ENCODE results near the gene ZMIZ1.

ZMIZ1 gene

DNA sequence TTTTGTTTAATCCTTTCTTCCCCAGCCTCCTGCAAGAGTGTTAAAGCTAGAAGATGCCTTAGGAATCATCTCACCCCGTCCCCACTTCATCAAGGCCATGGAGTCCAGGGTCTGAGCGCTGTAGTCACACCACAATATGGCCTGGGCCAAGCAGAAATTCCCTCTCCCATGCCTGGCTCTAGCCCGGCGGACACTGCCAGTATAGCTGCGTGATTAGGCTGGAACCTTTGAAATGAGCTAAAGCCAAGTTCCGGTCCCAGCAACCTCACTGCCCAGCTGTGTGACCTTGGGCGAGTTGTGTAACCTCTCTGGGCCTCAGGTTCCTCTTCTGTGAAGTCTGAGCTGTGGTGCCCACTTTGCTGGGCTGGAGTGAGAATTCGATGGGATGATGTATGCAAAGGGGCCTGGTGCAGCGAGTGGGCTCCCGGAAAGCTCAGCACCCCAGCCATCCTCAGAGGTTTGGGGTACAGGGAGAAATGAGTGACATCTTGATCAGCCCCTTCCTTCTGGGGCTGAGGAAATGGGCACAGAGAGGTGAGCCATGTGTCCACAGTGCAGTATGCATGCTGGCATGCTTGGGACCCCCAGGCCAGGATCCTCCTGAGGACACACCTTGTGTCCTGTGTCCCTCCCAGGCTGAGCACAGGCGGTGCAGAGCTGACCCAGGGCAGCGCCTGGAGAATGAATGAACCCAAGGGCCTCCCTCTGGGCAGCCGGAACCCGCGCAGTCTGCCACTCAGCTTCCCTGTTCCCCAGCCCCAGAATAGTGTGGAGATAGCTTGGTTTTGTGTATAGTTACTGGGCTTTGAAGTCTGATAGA lies 118.6 kb downstream of the ZMIZ1 start:
- no peak for DNase-seq (ENCODE audit: low read depth, low spot score)
- no peak overlapping the region for H3K4me3 ChIP-seq (ENCODE audit: low read length)

DNA sequence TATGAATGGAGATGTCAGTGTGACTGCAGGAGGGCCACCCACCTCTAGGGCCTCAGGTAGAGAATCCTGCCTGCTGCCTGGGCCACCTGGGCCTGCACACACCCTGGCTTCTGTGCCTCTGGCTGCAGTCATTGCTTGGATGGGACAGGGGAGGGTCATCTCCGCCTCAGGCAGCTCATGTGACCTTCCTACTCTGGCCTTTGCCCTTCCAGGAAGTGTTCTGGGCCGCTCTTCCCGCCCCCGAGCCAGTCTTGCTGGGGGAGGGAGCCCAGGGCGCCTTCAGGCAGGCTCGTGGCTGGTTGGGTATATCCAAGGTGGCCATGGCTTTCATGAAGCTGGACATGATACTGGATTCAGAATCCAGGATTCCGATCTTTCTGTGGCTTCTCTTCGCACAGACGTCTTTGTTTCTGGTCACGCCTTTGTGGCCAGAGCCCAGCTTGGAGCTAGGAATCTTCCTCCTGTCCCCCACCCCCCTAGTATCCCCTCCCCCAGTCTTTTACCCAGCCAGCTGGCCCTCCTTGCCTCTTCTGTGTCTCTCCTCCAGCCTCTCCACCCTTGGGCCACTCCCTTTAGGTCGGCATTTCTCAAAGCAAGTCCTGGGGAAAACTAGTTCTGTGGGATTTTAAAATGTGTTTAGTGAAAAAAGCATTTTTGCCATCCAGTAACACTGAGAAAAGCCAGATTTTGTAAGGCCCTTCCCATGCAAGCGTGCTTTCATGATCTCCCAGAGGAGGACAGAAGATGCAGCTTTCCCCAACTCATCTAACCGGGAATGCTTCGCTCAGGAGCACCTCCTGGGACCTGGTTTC lies 119.6 kb downstream of the ZMIZ1 start:
- no peak for DNase-seq (ENCODE audit: low read depth, low spot score)
- H3K4me3 ChIP-seq (ENCODE audit: low read length): no peak overlapping the region

DNA sequence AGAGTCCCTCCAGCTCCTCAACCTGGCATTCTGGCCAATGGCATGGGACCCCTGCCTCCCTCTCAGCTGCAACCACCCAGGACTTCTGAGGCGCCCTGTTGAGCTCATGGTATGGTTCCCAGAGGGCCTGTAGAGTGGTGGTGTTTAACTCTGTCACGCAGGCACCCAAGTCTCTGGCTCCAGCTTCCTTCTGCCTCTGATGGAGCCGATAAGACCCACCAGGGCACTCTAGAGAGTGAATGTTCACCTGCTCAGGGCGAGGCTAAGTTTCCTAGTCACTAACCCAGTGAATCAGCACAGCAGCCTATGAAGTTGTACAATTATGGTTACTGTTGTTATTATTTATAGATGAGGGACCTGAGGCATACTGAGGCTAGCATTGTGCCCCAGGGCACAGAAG lies 120.4 kb downstream of the ZMIZ1 start:
- H3K4me3 ChIP-seq (ENCODE audit: low read length): no peak overlapping the region
- no peak for DNase-seq (ENCODE audit: low read depth, low spot score)

DNA sequence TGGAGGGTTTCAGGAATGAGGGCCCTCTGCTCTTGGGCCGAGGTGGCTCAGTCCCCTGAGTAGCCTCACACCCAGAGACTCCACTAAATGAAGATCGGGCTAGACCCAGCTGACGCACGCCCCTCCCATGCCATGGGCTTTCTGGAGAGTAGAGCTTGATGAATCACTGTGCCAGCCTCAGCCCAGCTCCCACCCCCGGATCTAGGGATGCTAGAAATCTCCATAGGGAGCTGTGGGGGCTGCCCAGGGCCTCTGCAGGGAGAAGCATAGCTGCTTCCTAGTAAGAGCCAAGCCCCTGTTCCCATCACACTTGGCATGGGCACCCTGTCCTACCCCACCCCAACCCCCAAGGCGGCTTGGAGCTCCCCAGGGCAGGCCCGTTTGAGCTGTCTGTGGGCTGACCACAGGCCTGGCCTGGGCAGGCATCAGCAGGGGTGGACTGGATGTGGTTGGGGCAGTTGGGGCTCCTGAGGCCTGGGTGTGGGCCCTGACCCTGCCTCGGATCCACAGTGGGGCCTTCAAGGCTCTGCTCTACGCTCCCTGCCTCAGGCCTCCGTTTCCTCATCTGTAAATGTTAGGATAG lies 121.2 kb downstream of the ZMIZ1 start:
- no peak for DNase-seq (ENCODE audit: low read depth, low spot score)
- H3K4me3 ChIP-seq (ENCODE audit: low read length): no peak overlapping the region

DNA sequence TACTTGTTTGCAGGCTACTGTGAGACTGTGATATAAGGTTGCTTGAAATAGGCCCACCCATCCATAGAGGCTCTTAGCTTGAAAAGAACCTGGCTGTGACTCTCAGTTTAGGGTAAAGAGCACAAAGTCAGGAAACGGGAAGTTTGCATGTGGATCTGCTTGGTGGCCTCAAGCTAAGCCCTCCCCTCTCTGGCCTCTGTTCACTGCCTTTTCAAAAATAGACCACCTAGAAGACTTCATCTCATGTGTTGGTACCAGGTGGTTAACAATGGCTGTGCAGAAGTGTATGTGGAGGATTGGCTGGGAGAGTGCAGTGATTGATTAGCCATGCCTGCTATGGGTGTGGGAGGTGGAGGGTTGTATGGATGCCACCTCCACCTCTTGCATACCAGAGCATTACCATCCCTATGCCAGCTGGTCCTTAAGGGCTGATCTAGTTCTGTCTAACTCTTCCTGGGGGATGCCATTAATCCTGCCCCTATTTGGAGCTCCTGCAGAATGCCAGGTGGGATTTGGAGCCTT lies 122.0 kb downstream of the ZMIZ1 start:
- DNase-seq (ENCODE audit: low read depth, low spot score): no peak
- H3K4me3 ChIP-seq (ENCODE audit: low read length): no peak overlapping the region

DNA sequence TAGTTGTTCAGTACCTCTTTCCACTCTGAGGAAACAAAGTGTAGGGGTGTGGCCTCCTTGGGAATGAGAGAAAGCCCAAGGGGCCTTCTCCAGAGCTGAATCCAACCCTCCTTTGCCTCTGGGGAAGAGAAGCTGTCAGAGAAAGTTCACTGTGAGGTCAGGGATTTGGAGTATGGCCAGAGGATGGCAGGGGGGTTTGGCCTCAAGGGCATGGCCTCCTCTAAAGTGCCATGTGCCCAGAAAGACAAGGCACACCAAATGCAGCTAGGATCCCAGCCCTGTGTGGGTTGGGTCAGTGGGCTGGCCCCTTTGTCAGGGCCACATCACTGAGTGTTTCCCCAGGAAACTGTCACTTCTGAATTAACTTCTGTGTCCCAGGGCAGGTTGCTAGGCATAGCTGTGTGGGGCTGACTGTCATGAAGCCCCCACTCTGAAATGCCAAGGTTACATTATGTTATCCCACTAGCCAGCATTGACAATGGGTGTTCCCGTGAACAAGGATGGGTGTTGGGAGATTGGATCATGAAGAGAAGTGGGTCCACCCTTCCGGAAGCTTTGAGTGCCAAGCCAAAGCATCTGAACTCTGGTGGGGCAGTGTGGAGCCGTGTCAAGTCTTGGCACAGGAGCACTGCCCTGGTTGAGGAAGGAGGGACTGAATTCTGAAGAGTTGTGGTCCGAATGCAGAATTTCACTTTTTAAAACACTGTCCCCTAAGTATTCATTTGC lies 123.3 kb downstream of the ZMIZ1 start:
- DNase-seq (ENCODE audit: low read depth, low spot score): no peak
- H3K4me3 ChIP-seq (ENCODE audit: low read length): no peak overlapping the region

DNA sequence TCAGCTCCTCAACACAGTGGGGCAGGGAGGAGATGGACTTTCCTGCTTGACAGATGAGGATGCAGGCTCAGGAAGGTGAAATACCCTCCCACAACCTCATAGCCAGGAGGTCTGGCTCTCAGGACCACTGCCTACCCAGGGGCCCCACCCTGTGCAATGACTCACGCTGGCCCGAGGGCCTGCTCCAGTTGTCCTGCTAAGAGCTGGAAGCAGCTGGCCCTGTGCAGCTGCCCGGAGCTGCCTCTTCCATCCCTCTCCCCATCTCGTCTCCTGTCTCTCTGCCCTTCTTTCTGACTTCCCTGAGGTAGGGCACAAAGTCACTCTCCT lies 123.9 kb downstream of the ZMIZ1 start:
- no peak overlapping the region for H3K4me3 ChIP-seq (ENCODE audit: low read length)
- DNase-seq (ENCODE audit: low read depth, low spot score): no peak

DNA sequence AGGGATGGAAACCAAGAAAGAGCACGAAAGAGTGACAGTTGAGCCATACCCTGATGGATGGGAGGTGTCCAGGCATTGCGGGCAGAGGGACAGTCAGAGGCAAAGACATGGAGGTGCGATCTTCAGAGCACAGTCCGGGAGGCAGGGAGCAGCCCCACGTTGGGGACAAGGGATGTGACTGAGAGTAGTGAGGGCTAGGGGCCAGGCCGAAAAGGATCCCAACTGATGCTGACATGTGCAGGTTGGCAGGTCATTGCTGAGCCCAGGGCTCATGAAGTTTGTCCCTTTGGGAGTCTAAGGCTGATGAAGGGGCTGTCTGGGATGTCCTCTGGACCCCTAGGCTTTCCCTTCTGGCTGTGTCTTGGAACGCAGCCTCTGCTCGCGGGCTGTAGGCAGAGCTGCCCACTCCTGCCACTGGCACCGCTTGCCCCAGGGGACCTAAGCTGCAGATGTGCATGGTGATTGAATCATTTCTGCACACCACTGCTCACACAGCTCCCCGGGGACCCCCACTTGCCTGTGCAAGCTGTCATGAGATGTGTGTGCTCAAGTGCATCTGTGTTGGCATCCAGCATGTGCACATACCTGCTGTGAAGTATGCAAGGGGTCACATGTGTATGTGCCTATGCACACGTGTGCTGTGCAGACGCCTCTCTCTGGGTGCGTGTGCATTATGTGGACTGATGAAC lies 125.1 kb downstream of the ZMIZ1 start:
- H3K4me3 ChIP-seq (ENCODE audit: low read length): no peak overlapping the region
- no peak for DNase-seq (ENCODE audit: low read depth, low spot score)

DNA sequence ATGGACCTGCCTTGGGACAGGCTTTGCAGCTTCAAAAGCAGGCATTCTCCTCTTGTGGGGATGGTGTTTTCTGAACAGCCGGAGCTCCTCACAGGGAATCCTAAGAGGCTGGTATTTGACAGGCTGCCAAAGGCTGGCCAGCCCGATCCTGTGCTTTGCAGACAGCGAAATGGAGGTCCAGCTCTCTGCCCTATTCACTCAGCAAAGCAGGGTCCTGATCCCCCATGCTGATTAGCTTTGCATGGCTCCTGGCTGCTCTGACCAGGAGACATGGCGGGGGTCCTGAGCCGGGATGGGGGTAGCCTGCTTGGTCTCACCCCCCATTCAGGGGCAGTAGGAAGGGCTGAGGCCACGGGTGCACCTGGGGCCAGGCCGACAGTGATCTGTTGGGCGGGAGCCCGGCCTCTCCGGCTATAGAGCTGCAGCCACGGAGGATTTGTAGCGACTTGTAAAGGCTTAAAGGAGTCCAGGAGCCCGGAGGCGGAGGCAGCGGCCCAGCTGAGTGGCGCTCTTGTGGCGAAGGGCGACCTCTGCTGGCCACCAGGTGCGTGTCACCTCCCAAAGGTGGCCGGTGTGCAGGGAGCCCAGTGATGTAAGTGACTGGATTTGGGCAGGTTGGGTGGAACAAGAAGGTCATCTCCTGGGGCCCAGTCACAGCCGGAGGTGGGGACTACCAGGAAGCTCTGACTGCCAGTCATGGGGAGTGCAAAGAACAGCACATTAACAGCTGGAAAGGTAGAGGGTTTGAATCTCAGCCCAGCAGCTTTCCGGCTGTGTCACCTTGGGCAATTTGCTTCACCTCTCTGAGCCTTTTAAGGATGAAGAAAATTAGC lies 126.5 kb downstream of the ZMIZ1 start:
- no peak overlapping the region for H3K4me3 ChIP-seq (ENCODE audit: low read length)
- peak; percentile 69 for DNase-seq (ENCODE audit: low read depth, low spot score)

DNA sequence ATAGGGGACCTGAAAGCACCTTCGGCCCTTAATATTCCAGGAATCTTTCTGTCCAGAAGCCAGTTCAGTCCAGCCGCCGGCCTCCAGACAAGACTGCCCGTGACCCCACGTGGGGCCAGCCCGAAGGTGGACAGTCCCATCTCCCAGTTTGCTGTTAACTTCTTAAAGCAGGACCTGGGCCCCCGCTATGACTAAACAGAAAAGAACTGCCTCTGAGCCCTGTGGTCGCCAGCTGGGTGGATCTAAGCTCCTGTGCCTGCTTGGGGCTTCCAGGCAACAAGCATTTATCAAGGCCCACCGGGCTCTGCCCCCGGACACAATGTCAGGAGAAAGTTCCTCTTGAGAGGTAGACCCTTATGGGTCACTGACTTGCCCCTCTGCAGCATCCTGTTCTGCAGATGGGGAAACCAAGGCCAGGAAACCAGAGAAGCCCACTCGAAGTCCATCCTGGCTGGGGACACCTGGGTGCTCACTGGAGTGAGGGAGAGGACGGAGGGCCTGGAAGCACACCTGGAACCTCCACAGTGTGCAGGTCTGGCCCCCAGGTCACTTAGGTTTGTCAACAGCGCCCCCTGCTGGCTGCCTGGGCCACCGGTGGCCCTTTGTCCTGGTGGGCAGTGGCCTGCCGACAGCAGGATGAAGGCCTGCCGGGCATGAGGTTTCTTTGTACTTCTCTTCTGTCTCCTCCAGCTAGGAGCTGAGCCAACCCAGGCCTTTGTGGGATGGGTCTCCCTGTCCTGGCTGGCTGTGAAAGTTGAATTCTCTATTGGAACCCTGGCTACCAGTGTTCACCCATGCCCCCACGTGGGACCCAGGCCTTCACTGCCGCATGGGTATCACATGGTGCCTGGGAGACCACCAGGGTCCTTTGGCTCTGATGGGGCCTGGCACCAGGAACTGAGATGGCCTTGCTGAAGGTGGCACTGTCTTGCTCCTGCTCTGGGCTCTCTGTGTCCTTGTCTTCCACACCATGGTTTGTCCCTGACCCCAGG lies 128.0 kb downstream of the ZMIZ1 start:
- no peak overlapping the region for H3K4me3 ChIP-seq (ENCODE audit: low read length)
- DNase-seq (ENCODE audit: low read depth, low spot score): peak; percentile 31

DNA sequence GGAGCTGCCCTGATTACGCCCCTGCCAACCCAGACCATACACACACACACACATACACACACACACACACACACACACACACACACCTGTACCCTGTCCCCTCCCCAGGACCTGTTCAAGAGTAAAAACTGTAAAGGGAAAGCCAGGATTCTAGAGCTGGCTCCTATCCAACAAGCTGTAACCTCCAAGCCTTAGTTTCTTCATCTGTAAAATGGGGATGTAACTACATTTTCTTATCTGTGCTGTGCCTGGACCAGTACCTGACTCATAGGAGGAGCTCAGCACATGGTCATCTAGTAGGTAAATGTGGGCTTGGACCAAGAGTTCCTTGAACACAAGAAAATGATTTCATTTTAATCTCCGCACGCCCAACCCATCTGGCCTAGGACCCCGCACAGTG lies 128.8 kb downstream of the ZMIZ1 start:
- DNase-seq (ENCODE audit: low read depth, low spot score): no peak
- H3K4me3 ChIP-seq (ENCODE audit: low read length): no peak overlapping the region

DNA sequence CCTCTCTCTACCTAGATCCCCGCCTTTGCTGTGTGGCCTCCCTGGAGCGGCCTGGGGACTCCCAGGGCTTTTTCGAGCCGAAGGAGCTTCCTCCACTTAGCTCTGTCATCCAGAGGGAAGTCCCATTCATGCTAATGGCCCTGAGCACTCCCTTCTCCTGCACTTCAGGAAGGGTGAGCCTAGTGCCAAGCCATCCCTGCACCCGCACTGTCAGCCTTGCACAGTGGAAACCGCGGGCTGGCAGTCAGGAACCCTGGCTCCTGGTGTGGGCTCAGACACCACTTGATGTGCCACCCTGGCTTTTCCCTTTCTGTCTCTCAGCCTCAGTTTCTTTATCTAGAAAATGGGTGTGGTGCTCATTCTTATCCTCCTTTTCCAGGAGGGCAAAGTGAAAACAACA lies 131.6 kb downstream of the ZMIZ1 start:
- H3K4me3 ChIP-seq (ENCODE audit: low read length): no peak overlapping the region

DNA sequence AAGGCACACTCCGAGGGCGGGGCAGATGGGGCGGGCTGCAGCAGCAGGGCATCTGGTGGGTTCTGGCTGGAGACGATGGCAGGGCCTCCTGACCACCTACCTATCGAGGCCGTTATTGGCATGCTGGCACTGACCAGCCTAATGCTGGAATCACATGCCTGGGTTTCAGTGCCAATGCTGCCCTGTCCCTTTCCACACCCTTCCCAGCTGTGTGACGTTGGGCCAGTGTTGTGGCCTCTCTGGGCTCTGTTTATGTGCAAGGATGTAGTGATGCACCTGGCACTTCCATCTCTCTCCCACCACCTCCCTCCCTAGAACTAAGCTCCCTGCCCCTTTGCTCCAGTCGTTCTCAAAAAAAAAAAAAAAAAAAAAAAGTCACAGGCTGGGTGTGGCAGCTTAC lies 132.9 kb downstream of the ZMIZ1 start:
- H3K4me3 ChIP-seq (ENCODE audit: low read length): no peak overlapping the region
- DNase-seq (ENCODE audit: low read depth, low spot score): no peak

More for the DNA sequence above, 131.6 kb downstream of the ZMIZ1 start:
- no peak for DNase-seq (ENCODE audit: low read depth, low spot score)

DNA sequence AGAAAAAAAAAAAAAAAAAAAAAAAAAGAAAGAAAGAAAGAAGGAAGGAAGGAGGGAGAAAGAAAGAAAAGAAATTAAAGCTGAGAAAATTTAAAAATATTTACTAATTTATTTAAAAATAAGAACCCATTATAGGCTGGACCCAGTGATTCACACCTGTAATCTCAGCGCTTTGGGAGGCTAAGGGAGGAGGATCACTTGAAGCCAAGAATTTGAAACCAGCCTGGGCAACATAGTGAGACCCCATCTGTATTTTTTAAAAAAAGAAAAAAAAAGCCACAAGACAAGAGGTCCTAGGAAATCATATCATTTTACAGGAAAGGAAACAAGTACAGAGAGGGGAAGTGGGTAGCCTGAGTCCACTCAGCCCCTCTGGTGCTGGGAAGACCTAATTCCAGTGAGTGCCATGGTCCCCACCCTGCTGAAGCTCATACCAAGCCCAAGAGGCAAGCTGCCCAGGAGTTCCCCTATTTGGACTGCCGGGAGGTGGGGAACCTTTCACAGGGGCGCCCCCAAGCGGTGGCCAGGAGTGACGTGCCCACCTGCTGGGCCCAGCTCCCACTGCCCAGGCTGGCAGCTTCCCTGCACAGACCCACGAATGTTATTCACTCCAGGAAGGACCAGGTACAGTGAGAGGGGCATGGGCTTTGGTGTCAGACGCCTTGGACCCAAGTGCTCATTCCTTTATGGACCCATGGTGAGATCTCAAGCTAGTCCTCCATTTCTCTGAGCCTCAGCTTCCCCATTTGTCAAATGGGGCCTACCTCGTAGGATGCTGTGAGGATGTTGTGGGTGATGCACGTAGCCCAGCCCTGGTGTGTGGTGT lies 133.6 kb downstream of the ZMIZ1 start:
- DNase-seq (ENCODE audit: low read depth, low spot score): peak; percentile 28
- H3K4me3 ChIP-seq (ENCODE audit: low read length): no peak overlapping the region

DNA sequence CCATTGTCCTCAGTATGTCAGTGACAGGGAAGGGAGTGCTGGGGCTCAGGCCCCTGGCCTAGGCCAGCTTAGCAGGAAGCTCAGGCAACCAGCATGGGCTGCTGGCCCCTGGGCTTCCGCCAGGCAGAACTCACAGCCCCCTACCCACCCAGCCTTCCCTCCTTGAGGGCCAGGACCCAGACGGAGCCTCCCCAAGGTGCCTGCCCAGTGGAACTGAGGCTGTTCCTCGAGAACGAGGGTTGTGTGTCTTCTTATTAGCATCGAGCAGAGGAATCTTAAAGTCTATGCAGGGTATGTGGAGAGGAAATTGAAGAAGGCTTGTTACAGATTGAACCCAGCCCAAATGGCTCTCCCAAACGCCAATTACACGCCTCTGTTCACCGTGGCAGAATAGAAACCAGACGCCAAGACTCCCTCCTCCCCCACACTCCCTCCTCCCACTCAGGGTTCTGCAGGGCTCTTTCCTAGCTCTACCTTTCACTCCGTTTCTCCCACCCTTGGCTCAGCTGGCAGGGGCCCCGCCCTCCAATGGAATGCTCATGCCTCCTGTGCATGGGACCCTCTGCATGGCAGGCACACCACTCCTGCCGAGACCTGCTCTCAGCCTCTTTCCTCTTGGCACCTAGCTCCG lies 134.4 kb downstream of the ZMIZ1 start:
- no peak overlapping the region for H3K4me3 ChIP-seq (ENCODE audit: low read length)
- DNase-seq (ENCODE audit: low read depth, low spot score): no peak

DNA sequence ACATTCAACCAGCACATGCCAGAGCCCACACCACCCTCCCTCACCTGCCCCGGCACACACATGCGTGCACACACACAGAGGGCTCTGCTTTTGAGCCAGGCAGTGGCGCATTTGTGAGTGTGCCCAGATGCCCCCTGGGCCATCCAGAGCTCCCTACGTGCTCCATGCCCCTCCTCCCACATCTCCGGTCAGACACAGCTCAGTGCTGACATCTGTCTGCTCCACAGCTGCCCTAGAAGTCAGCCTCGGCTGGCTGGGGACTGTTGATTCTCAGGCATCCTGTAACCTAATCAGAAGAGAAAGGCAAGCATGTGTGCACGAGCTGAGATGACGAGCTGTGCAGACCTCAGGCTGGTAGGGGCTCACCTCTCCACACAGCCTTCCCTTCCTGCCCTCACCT lies 135.1 kb downstream of the ZMIZ1 start:
- H3K4me3 ChIP-seq (ENCODE audit: low read length): no peak overlapping the region
- DNase-seq (ENCODE audit: low read depth, low spot score): no peak

All from Jurkat, Clone E6-1 (cell line).